AG04450 (cell line): Measurements from ENCODE around the gene EXOC7. TPM values are rescaled to one million over a fixed set of nuclear protein-coding genes. Genes with fewer than 3 reads are reported as not detected.

Experiments
- CTCF ChIA-PET: fragments of 300-600, 350-600 bp; formaldehyde crosslinking; extraction: SDS; loops from one replicate; lab custom pipeline; 2022; ENCODE audit warnings: antibody characterized with exemption, inconsistent platforms; lab: Charles Lee
- POLR2A ChIA-PET: fragments of 350-600 bp; formaldehyde crosslinking; extraction: SDS; loops from one replicate; lab custom pipeline; 2021; ENCODE audit warnings: antibody characterized with exemption, inconsistent platforms; lab: Yijun Ruan, JAX
- DNase-seq: peaks from one replicate; pipeline ENCODE4 v3.0.0-alpha.2; 2011; ENCODE audit warnings: low read depth, low spot score
- H3K27ac ChIP-seq: one replicate; pipeline ENCODE4 v1.5.1; 2012; ENCODE audit warnings: low read depth, low read length, control low read depth
- H3K27me3 ChIP-seq: one replicate; pipeline ENCODE4 v1.6.0; 2012; ENCODE audit warnings: low read length; ENCODE audit not compliant: control insufficient read depth, insufficient read depth
- H3K4me3 ChIP-seq: 2 replicates; pipeline ENCODE4 v1.5.1; 2011; ENCODE audit warnings: mild to moderate bottlenecking, low read depth, low read length, control low read depth
- H3K9me3 ChIP-seq: 2 replicates; pipeline ENCODE4 v1.5.1; 2012; ENCODE audit warnings: low read length; ENCODE audit not compliant: control insufficient read depth, insufficient read depth
- polyA plus RNA-seq: library from polyadenylated mRNA; depleted of rRNA; stranded (reverse); fragments of >200 nt; gene quantifications from 2 replicates; pipeline ENCODE4 v1.2.3, GENCODE V29; 2011
- TF ChIP-seq, protein P1 (sequence below): IDR thresholded peaks from 2 replicates; pipeline ENCODE4 v1.5.1; 2011; ENCODE audit warnings: low read depth, low read length, control low read depth, inconsistent platforms

EXOC7 gene
- polyA plus RNA-seq, 1 experiment, result 97.6 TPM

DNA sequence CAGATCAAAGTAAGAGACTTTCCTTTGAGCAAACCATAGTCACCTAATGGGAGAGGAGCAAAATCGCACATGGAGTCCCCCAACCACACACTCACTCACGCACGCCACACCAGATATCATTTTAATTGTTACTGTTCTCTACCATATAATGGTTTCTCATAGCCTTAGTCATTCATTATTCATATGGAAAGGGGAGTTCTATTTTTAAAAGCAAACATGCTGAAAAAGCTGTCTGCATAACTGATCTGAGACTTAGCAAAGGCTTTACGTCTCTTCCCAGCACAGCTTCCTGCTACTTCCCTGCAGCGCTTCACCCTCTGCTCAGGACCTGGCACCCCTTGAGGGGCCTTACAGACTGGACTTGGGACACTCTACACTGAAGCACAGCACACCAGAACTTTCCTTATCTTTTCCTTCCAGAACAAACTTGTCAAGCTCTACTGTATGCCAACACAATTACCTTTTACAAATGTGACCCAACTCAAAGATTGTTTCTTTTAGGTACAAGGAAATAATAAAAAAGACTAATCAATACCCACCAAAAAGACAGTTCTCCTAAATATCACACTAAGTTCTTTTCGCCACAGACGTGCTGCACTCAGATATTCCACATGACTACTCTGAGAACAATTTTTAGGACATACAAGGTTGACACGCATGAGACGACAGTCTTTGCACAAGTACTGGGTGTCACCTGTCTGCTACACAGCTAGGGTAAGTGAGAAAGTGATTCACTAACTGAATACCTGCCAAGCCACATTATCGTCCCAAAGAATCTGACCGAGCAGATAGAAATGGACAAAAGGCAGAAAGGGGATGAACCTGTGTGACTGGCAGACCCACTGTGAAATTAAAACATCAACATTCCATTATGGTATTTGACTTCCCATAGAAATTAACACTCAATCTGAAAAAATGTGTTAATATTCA, 52.8 kb downstream of the EXOC7 start:
- TF ChIP-seq, protein P1, sequence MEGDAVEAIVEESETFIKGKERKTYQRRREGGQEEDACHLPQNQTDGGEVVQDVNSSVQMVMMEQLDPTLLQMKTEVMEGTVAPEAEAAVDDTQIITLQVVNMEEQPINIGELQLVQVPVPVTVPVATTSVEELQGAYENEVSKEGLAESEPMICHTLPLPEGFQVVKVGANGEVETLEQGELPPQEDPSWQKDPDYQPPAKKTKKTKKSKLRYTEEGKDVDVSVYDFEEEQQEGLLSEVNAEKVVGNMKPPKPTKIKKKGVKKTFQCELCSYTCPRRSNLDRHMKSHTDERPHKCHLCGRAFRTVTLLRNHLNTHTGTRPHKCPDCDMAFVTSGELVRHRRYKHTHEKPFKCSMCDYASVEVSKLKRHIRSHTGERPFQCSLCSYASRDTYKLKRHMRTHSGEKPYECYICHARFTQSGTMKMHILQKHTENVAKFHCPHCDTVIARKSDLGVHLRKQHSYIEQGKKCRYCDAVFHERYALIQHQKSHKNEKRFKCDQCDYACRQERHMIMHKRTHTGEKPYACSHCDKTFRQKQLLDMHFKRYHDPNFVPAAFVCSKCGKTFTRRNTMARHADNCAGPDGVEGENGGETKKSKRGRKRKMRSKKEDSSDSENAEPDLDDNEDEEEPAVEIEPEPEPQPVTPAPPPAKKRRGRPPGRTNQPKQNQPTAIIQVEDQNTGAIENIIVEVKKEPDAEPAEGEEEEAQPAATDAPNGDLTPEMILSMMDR, result no peak
- CTCF ChIA-PET, result no interaction called here
- POLR2A ChIA-PET, result no interaction called here
- no peaks in the 10 kb centered on the region for H3K27me3 ChIP-seq
- no peak overlapping the region for H3K4me3 ChIP-seq
- DNase-seq, result no peak
- no peak overlapping the region for H3K27ac ChIP-seq
- no peaks in the 10 kb centered on the region for H3K9me3 ChIP-seq

DNA sequence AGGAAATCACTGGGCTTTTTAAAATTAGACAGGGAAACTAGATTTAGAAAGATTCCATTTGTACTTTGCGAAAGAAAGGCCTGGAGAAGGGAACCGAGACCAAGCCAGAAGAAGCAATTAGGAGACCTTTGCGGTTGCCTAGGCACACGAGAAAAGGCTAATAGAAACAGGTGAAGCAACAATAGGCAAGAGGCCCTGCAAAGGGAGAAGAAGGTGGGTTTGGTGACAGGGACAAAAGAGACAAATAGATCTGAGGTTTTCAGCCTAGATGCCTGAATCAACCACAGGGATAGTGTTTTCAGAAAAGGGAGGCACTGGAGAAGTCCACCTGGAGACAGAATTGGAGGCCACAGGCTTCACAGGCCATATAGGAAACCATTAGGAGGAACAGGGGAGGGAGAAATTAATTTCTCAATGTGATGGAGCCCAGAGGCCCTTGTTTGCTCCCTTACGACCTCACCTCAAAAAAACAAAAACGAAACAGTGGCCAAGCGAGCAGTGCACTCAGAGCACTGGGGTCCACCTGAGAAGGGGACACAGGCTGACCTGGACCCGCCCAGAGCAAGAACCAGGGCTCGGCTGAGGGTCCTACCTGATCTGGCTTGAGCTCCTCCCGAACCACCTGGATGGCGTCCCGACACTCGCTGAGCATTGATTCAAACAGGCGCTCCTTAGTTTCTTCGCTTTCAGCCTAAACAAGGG, 53.6 kb downstream of the EXOC7 start:
- Histone ChIP-seq H3K9me3 (no peaks in the 10 kb centered on the region), H3K4me3 (no peak overlapping the region), H3K27ac (no peak overlapping the region), H3K27me3 (no peaks in the 10 kb centered on the region)
- CTCF ChIA-PET, result interaction anchor here (0.8 kb wide), 1 partner anchor 36 kb away, joined by 5 read pairs; no protein-coding TSS in a partner anchor
- POLR2A ChIA-PET, result no interaction called here
- no peak for DNase-seq
- TF ChIP-seq, protein P1, result no peak

DNA sequence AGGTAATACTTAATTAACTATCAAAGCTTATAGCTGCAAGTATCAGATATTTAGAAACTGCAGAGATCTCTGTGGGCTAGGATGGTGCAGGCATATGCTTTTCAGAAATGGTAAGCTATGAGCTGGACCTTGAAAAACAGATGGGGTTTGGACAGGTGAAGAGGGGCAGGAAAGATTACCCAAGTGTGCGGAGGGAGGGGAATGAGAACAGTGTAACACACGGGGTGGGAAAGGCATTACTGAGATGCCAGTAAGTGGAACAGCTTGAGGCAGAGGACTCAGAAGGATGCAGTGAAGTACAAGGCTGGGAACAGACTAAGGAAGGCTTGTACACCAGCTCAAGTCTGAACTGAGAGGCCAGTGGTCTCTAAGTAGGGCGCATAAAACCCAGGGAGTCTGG, 54.3 kb downstream of the EXOC7 start:
- no peaks in the 10 kb centered on the region for H3K27me3 ChIP-seq
- H3K9me3 ChIP-seq, result no peaks in the 10 kb centered on the region
- CTCF ChIA-PET, result interaction anchor here (0.8 kb wide), 1 partner anchor 35 kb away, joined by 5 read pairs; no protein-coding TSS in a partner anchor
- DNase-seq, result no peak
- H3K27ac ChIP-seq, result no peak overlapping the region
- TF ChIP-seq, protein P1, result no peak
- POLR2A ChIA-PET, result no interaction called here
- H3K4me3 ChIP-seq, result no peak overlapping the region

DNA sequence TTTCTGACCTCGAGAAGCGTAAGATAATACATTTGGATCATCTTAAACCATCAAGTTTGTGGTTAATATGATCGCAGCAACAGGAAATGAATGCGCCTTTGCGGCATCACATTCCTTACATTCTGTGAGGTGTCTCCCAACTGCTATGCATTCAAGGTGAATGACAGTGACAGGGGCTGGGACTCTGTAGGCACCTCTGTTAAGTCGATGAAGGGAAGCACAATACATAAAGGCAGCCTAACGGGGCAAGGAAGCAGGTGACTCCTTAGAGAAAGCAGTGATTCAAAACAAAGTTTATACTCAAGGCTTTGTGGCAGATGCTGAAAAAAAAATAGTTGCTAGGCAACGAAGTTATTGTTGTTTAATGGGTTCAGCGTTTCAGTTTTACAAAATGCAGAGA, 54.9 kb downstream of the EXOC7 start:
- no peak for DNase-seq
- H3K27ac ChIP-seq, result no peak overlapping the region
- TF ChIP-seq, protein P1, result no peak
- no peak overlapping the region for H3K4me3 ChIP-seq
- POLR2A ChIA-PET, result no interaction called here
- no peaks in the 10 kb centered on the region for H3K9me3 ChIP-seq
- H3K27me3 ChIP-seq, result no peaks in the 10 kb centered on the region
- CTCF ChIA-PET, result interaction anchor here (0.8 to 3.6 kb wide), 2 partner anchors 34 to 35 kb away, joined by 5 to 11 read pairs; no protein-coding TSS in a partner anchor
